GM12872 (cell line): Measurements from ENCODE around the gene CERS3.

Experiments
- CTCF ChIP-seq: IDR thresholded peaks from 3 replicates; pipeline ENCODE4 v1.5.1; 2011; ENCODE audit warnings: low read depth, mild to moderate bottlenecking, low read length, moderate library complexity; ENCODE audit not compliant: insufficient read depth

CERS3 gene

DNA sequence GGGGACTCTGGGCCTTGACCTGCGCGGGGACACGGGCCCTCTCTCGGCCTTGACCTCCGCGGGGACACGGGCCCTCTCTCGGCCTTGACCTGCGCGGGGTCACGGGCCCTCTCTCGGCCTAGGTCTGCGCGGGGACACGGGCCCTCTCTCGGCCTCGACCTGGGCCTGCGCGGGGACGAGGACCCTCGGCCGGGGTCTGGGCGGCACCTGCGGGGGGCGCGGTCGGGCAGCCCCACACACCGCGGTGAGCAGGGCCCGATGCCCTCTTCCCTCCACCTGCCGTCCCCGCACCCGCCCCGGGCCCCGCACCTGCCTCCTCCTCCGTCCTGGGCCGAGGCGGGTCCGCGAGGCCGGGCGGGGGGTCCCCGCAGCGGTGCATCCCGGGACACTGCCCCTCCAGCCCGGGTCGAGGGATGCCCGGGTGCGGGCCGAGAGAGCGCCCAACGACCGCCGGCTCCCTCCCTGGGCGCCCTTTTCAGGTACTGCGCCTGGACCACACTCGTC, 15.6 kb upstream of the CERS3 start:
- TF ChIP-seq CTCF = no peak

DNA sequence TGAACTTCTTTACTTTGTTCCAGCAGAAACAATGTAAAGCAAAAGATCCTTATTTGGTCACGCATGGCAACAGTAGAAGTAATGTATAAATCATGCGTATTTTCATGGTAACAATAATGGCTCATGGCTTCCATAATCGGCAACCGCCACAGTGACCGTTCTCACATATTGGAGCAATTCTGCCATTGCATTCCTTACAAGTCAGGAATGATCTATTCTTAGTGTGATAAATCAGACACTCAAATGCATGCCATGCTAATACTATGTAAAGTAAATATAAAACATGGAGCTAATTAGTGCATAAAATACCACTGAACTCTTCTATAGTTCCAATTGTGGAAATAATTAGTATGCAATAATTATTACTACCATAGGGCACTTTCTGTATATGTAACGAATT, 13.5 kb upstream of the CERS3 start:
- TF ChIP-seq CTCF = no peak

- TF ChIP-seq CTCF = no peak
Observed at GRCh38 chr15:100537331-100537730, 8.6 kb upstream of the CERS3 start.

GRCh38 chr15:100536733-100537132, 8.0 kb upstream of the CERS3 start:
- no peak for TF ChIP-seq CTCF

DNA sequence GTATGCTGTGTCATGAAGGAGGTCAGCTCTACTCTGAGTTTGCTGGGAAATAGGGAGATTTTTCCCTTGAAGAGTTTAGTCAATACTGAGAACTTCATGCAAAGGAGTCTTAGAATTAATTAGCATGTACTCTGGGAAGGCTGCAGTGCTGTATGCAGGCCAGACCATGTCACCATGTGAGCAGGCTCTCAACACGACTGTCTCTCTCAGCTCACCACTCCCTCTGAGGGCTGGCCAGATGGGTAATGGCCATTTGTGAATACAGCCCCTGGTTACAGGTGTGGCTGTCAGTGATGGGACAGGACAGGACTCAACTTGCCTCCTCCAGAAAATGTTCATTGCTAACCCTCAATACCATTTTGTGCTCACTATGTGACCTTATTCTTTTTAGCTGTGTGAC, 5.1 kb upstream of the CERS3 start:
- TF ChIP-seq CTCF = no peak

GRCh38 chr15:100531823-100532327, 3.1 kb upstream of the CERS3 start:
- TF ChIP-seq CTCF = no peak

GRCh38 chr15:100531204-100531603, 2.5 kb upstream of the CERS3 start:
- no peak for TF ChIP-seq CTCF
